Measurements from ENCODE around the gene WFIKKN1. TPM values are rescaled to one million over a fixed set of nuclear protein-coding genes. Genes with fewer than 3 reads are reported as not detected.

The WFIKKN1 gene
- polyA plus RNA-seq, 3 donors: 0.76 TPM; not detected in 2

- peaks cover 43 to 57% of the 10 kb centered on the region in 2 donors for H3K36me3 ChIP-seq (replicated peaks in 1 of 2; ENCODE audit: control insufficient read depth in 1 of 2, insufficient read depth in 2 of 2, low read length in 2 of 2)
- Mint-ChIP-seq H3K4me1 (peaks cover 2% of the 10 kb centered on the region), H3K4me3 (no peak overlapping the region), H3K36me3 (peaks cover 31 to 51% of the 10 kb centered on the region in 2 donors), H3K27ac (no peak overlapping the region), H3K27me3 (ENCODE audit: low read depth in 3 of 3) (peaks cover 2 to 12% (median 5%) of the 10 kb centered on the region in 3 donors), H3K9me3 (no peaks in the 10 kb centered on the region)
- no peak for DNase-seq
- 92% methylated on average over 29 of the region's 33 CpGs for WGBS (ENCODE audit: insufficient coverage)
- intact Hi-C loops (cut with micrococcal nuclease): no loop called here
- H3K9me3 ChIP-seq (replicated peaks in 1 of 2; ENCODE audit: control insufficient read depth in 1 of 2, insufficient read depth in 1 of 2, low read length in 2 of 2): no peaks in the 10 kb centered on the region
- H3K79me2 ChIP-seq (ENCODE audit: insufficient read depth, low read length): peaks cover 5% of the 10 kb centered on the region
- H2AFZ ChIP-seq (ENCODE audit: insufficient read depth, low read depth, low read length, poor library complexity, severe bottlenecking): no peak overlapping the region
- H4K20me1 ChIP-seq (ENCODE audit: insufficient read depth, low read length): peaks cover 59% of the 10 kb centered on the region
- no peak overlapping the region for H3K9ac ChIP-seq (ENCODE audit: insufficient read depth, low read length, poor library complexity, severe bottlenecking)
- no peaks in the 10 kb centered on the region for H3K27me3 ChIP-seq (ENCODE audit: control insufficient read depth in 2 of 2, insufficient read depth in 2 of 2, low read length in 2 of 2)
- TF ChIP-seq CTCF (IDR thresholded peaks at IDR 0.05): no peak
- H3K4me3 ChIP-seq (replicated peaks in 1 of 3; ENCODE audit: low read depth in 2 of 3, low read length in 3 of 3): no peak overlapping the region
- no peak overlapping the region for H3K27ac ChIP-seq (ENCODE audit: low read depth in 1 of 2, low read length in 2 of 2)
- H3K4me1 ChIP-seq (ENCODE audit: control insufficient read depth in 1 of 2, insufficient read depth in 2 of 2, low read length in 2 of 2): peaks cover 4 to 18% of the 10 kb centered on the region in 2 donors
- H3K4me2 ChIP-seq (replicated peaks; ENCODE audit: extremely low read depth, low read length, poor library complexity, severe bottlenecking): no peak overlapping the region
Observed at GRCh38 chr16:628321-629061, 2.3 kb upstream of the WFIKKN1 start.

- no peaks in the 10 kb centered on the region for H3K9me3 ChIP-seq (replicated peaks in 1 of 2; ENCODE audit: control insufficient read depth in 1 of 2, insufficient read depth in 1 of 2, low read length in 2 of 2)
- H3K4me3 ChIP-seq (replicated peaks in 1 of 3; ENCODE audit: low read depth in 2 of 3, low read length in 3 of 3): no peak overlapping the region
- DNase-seq: no peak
- no peak overlapping the region for H3K27ac ChIP-seq (ENCODE audit: low read depth in 1 of 2, low read length in 2 of 2)
- TF ChIP-seq CTCF (IDR thresholded peaks at IDR 0.05): no peak
- peaks cover 4 to 18% of the 10 kb centered on the region in 2 donors for H3K4me1 ChIP-seq (ENCODE audit: control insufficient read depth in 1 of 2, insufficient read depth in 2 of 2, low read length in 2 of 2)
- no peaks in the 10 kb centered on the region for H3K27me3 ChIP-seq (ENCODE audit: control insufficient read depth in 2 of 2, insufficient read depth in 2 of 2, low read length in 2 of 2)
- H3K27ac Mint-ChIP-seq: peak overlapping the region in 2 of 7 donors; percentile 33 to 41
- peaks cover 43 to 57% of the 10 kb centered on the region in 2 donors for H3K36me3 ChIP-seq (replicated peaks in 1 of 2; ENCODE audit: control insufficient read depth in 1 of 2, insufficient read depth in 2 of 2, low read length in 2 of 2)
- peaks cover 2 to 12% (median 5%) of the 10 kb centered on the region in 3 donors for H3K27me3 Mint-ChIP-seq (ENCODE audit: low read depth in 3 of 3)
- H3K4me1 Mint-ChIP-seq: peaks cover 2% of the 10 kb centered on the region
- H3K79me2 ChIP-seq (ENCODE audit: insufficient read depth, low read length): peaks cover 2% of the 10 kb centered on the region
- no peak overlapping the region for H3K9ac ChIP-seq (ENCODE audit: insufficient read depth, low read length, poor library complexity, severe bottlenecking)
- H3K4me3 Mint-ChIP-seq: no peak overlapping the region
- no peak overlapping the region for H2AFZ ChIP-seq (ENCODE audit: insufficient read depth, low read depth, low read length, poor library complexity, severe bottlenecking)
- WGBS (ENCODE audit: insufficient coverage): 92% methylated on average over 29 of the region's 29 CpGs
- intact Hi-C loops (cut with micrococcal nuclease): no loop called here
- H4K20me1 ChIP-seq (ENCODE audit: insufficient read depth, low read length): peaks cover 56% of the 10 kb centered on the region
- no peak overlapping the region for H3K4me2 ChIP-seq (replicated peaks; ENCODE audit: extremely low read depth, low read length, poor library complexity, severe bottlenecking)
- no peaks in the 10 kb centered on the region for H3K9me3 Mint-ChIP-seq
- H3K36me3 Mint-ChIP-seq: peaks cover 30 to 50% of the 10 kb centered on the region in 2 donors
Observed at GRCh38 chr16:629185-629832, 1.5 kb upstream of the WFIKKN1 start.
